Mesodermal cell (in vitro differentiated cells): Measurements from ENCODE around the gene MCF2L2.

Experiments
- H3K27ac ChIP-seq: 2 replicates; pipeline ENCODE4 v1.7.0; 2013; ENCODE audit warnings: mild to moderate bottlenecking, low read depth, low read length, moderate library complexity; ENCODE audit not compliant: severe bottlenecking
- H3K36me3 ChIP-seq: 2 replicates; pipeline ENCODE4 v1.7.1; 2013; ENCODE audit warnings: mild to moderate bottlenecking, low read length, moderate library complexity; ENCODE audit not compliant: control insufficient read depth, insufficient read depth
- H3K4me1 ChIP-seq: one replicate; pipeline ENCODE4 v1.7.1; 2013; ENCODE audit warnings: mild to moderate bottlenecking, low read length; ENCODE audit not compliant: insufficient read depth, control insufficient read depth, poor library complexity, severe bottlenecking
- H3K4me3 ChIP-seq: 2 replicates; pipeline ENCODE4 v1.7.0; 2013; ENCODE audit warnings: low read length, control low read depth, mild to moderate bottlenecking; ENCODE audit not compliant: insufficient read depth, poor library complexity, severe bottlenecking; ENCODE audit errors: extremely low read depth
- H3K9me3 ChIP-seq: 2 replicates; pipeline ENCODE4 v1.7.1; 2013; ENCODE audit warnings: mild to moderate bottlenecking, low read length, moderate library complexity; ENCODE audit not compliant: control insufficient read depth
- whole genome bisulfite sequencing, 2 experiments: methylation state at CpG; one replicate each; pipeline ENCODE4 v1.1.5; 2013; ENCODE audit warnings: missing lambda C conversion rate in 2 of 2; ENCODE audit not compliant: insufficient coverage in 2 of 2; 5-methylcytosine and 5-hydroxymethylcytosine counted together

The MCF2L2 gene

DNA sequence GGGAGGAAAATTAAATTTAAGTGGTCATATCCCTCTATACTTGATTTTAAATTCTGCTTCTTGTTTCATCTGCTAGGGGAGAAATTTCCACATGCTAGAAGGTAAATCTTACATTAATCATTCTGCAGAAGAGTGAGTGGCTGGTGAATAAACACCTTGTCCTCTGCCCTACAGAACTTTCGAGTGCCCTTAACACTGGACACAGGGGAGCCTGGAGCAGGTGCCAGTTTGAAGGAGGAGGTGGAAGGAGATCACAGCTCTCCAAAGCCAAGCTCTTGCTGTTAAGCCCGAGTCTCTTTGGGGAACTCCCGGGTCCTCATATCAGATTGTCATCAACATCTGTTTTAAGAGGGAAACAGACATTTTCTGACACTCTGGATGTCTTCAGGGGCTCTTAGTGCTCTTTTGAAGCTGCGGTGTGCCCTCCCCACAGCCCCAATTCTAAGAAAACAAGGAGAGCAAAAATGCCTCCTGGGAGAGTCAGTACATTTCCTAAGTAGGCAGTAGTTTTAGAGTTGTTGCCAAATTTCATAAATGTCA lies 297.2 kb downstream of the MCF2L2 start:
- 92 to 96% methylated on average over 3 to 4 of the region's 4 CpGs for WGBS, 2 experiments
- no peaks in the 10 kb centered on the region for H3K9me3 ChIP-seq
- H3K4me3 ChIP-seq = no peak overlapping the region
- no peaks in the 10 kb centered on the region for H3K4me1 ChIP-seq
- no peak overlapping the region for H3K27ac ChIP-seq
- H3K36me3 ChIP-seq = no peaks in the 10 kb centered on the region

DNA sequence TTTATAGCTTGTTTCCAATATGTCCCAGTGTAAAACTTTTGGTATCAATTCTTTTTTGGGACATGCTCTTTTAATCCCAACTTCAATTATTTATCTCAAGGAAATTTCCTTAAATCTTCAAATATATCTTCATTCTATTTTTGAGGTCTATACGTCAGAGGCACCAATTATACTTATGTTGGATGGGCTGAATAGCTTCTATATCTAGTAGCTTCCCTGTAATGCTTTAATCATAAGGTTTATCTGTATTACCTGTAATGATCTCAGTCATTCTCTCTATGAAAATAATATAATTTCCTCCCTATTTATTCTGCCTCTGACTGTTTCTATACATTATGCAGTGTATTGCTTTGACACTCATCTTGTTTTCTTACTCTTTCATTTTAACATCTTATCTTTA lies 299.2 kb downstream of the MCF2L2 start:
- Histone ChIP-seq H3K27ac (no peak overlapping the region), H3K4me1 (no peaks in the 10 kb centered on the region), H3K9me3 (no peaks in the 10 kb centered on the region), H3K4me3 (no peak overlapping the region), H3K36me3 (no peaks in the 10 kb centered on the region)
- WGBS, 2 experiments = no CpG with 5 or more reads among the region's 1 CpG

DNA sequence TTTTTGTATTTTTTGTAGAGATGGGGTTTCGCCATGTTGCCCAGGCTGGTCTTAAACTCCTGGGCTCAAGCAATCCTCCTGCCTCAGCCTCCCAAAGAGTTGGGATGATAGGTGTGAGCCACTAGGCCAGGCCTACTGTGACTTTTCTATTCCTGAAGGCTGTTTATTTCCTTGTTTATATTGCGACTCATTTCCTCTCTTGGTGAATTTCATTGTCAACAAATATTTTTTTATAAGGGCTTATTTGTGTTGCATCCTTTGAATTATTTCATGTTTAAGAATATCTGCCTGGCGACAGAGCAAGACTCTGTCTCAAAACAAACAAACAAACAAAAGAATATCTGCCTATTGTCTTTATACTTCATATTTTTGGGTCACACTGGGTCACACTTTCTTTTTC lies 299.7 kb downstream of the MCF2L2 start:
- Histone ChIP-seq H3K27ac (no peak overlapping the region), H3K9me3 (no peaks in the 10 kb centered on the region), H3K4me1 (no peaks in the 10 kb centered on the region), H3K4me3 (no peak overlapping the region), H3K36me3 (no peaks in the 10 kb centered on the region)
- no CpG with 5 or more reads among the region's 3 CpGs for WGBS, 2 experiments
